Myocyte (in vitro differentiated cells): ENCODE results near the gene C2orf80. TPM values are rescaled to one million over a fixed set of nuclear protein-coding genes. Genes with fewer than 3 reads are reported as not detected.
A peak's percentile ranks its signal among the peaks of the same experiment; 100 is the strongest.
"Not testable (repeated sequence)": the region's sequence is repeated elsewhere in the genome, so short reads cannot be mapped to it uniquely, and the experiment has no call there.

ENCODE experiments used
- DNase-seq: peaks from one replicate; pipeline ENCODE4 v3.0.0-alpha.2; 2012; ENCODE audit warnings: low read depth
- polyA plus RNA-seq: library from polyadenylated mRNA; unstranded; fragments of >200 nt; gene quantifications from one replicate; pipeline ENCODE4 v1.2.1, GENCODE V29; 2012; ENCODE audit warnings: missing spikeins
- total RNA-seq: library from RNA; depleted of rRNA; stranded (reverse); fragments of >200 nt; gene quantifications from 2 replicates; pipeline ENCODE4 v1.2.3, GENCODE V29; 2014

C2orf80 gene
- total RNA-seq, result not detected in 2 replicates
- not detected for polyA plus RNA-seq

- no peak for DNase-seq
Observed at GRCh38 chr2:208189810-208190503, at the start of gene C2orf80. C2orf80 (minus strand) TSS chr2:208190030; CDS start chr2:208186986, 3,044 bp downstream.

- no peak for DNase-seq
Observed at GRCh38 chr2:208235860-208236259, 46.0 kb upstream of the C2orf80 start.

- DNase-seq, result no peak
Observed at GRCh38 chr2:208234786-208235185, 45.0 kb upstream of the C2orf80 start.

GRCh38 chr2:208228476-208228875 is 38.6 kb upstream of the C2orf80 start:
- no peak for DNase-seq

- no peak for DNase-seq
Observed at GRCh38 chr2:208227581-208228232, 37.9 kb upstream of the C2orf80 start.

DNA sequence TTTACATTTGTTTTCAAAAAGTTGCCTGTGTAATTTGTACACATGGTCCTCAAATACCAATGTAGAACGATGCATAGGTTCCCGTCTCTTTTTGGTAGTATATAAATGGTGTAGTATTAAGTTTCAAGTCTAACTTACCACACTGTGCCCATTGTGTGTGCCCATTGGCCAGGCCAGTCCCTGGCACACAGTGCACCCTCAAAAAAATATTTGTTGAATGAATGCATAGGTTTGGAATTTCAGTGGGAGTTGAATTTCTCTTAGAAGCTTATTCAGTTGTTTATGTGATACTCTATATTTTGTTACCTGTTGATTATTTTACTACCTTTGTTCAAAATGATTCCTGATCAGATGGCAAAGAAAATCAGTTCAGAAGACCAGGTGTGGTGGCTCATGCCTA is 35.0 kb upstream of the C2orf80 start:
- peak; percentile 3 for DNase-seq

DNA sequence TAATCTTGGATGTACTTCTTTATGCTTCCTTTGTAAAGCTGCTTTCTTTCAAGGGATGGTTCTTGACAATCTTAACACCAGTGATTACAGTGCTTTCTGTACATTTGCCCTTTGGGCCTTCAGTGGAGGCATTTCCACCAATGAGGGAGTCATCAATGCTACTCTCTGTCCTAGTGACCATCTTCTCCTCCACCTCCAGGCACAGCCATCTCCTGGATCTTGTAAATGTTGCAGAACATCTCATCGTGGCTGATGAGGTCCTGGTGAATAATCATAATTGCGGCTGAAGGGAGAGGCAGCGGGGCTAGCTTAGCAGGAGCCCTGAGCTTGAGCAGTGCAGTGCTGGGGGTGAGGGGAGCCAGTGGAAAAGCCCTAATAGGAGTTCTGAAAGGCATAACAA is 32.5 kb upstream of the C2orf80 start:
- DNase-seq, result peak; percentile 24

DNA sequence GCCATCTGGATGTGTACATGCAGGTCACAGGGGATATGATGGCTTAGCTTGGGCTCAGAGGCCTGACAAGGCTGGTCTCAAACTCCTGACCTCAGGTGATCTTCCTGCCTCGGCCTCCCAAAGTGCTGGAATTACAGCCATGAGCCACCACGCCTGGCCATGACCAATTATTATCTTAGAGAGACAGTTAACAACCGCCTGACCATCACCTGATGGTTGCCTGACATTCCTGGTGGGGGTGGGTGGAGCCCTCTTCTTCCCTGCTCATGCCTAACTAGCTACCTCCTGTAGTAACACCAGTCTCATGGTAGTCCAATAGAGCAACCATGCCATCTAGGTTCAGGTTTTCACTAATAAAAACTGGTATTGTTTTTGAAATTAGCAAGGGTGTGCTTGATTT is 32.0 kb upstream of the C2orf80 start:
- not testable (repeated sequence) for DNase-seq

DNA sequence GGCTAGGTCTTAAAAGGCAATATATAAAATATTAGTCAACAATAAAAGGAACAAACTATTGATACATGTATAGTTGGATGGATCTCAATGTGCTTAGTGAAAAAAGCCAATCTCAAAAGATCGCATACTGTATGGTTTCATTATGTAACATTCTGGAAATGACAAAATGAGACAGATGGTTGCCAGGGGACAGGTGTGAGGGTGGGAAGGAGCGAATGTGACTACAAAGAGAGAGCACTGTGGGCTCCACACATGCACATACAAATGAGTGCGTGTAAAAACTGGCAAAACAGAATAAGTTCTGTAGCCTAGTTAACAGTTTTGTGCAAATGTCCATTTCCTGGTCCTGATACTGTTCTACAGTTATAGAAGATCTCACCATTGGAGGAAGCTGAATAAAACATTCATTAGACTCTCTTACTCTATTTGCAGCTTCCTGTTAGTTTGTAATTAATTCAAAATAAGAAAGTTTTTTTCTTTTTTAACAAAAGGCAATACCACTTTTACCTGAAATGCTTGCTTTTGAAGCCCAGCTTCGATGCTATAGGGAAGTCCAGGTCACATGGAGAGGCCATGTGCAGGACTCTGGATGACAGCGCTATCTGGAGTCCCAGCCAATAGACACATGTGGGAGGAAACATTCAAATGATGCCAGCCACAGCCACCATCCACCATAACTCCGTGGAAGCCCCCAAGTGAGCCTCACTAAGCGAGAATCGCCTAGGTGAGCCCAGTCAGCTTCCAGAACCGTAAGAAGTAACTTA is 21.0 kb upstream of the C2orf80 start:
- peak; percentile 25 for DNase-seq

DNA sequence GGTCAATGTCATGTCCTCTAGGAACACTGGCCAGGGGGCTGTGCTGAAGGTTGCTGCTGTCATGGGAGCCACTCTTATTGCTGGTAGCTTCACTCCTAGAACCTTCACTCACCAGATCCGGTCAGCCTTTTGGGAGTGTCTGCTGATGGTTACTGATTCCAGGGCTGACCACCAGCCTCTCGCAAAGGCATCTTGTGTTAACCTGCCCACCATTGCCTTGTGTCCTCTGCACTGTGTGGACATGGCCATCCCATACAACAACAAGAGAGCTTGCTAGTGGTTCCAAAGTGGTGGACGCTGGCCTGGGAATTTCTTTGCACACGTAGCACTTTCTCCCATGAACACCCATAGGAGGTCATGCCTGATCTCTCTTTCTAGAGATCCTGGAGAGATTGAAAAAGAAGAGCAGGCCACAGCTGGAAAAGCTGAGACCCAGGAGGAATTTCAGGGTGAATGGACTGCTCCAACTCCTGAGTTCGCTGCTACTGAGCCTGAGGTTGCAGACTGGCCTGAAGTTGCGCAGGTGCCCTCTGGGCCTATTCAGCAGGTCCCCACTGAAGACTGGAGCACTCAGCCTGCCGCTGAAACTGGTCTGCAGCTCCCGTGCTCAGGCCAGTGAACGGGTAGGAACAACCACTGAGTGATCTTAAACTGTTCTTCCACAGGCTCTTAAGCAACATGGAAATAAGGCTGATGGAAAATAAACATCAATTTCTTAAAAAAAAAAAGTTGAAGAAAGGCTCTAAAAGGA is 18.7 kb upstream of the C2orf80 start:
- no peak for DNase-seq

DNA sequence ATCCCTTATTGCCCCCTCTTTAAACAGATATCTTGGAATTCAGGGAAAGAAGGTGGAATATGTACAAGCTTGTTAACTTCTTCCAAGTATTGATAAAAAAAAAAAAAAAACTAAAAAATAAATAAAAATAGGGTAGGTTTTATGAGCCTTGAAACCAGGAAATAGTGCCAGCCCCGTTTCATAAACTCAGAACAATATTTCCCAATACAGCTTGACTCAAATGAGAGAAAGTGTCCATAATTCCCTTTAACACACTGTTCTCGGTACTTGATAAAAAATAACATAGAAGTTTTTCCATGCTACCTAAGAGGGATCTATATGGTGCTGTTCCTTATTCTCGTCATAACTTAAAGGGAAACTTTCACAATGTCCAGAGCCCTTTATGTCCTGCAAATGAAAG is 17.9 kb upstream of the C2orf80 start:
- DNase-seq, result no peak

- DNase-seq, result no peak
Observed at GRCh38 chr2:208204166-208204565, 14.3 kb upstream of the C2orf80 start.

DNA sequence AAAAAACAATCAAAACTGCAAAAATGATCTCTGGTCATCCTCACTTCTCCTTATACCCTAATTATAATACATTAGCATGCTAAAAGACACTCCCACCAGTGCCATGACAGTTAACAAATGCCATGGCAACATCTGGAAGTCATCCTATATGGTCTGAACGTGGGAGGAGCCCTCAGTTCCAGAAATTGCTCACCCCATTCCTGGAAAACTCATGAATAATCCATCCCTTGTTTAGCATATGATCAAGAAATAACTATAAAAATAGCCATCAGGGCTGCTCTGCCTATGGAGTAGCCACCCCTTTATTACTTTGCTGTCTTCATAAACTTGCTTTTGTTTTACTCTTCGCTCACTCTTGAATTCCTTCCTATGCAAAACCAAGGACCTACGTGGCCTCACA is 5.7 kb upstream of the C2orf80 start:
- no peak for DNase-seq

DNA sequence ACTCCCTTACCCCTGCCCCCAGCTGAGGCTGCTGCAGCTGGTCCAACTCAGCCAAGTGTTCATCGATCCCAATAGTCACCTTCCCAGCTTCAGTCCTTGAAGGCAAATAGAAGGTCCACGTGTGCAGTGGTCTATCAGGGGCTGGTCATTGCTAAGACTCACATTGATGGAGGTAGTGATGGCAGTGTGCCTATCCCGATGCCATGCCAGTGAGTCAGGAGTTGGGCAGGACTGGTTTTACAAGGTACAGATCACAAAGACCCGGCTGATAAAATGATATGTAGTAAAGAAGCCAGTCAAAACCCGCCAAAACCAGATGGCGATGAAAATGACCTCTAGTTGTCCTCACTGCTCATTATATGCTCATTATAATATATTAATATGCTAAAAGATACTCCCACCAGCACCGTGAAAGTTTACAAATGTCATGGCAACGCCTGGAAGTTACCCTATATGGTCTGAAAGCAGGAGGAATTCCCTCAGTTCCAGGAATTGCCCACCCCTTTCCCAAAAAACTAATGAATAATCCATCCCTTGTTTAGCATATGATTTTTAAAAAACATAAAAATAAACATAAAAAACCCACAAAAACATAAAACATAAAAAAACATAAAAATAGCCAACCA is 2.9 kb upstream of the C2orf80 start:
- no peak for DNase-seq

DNA sequence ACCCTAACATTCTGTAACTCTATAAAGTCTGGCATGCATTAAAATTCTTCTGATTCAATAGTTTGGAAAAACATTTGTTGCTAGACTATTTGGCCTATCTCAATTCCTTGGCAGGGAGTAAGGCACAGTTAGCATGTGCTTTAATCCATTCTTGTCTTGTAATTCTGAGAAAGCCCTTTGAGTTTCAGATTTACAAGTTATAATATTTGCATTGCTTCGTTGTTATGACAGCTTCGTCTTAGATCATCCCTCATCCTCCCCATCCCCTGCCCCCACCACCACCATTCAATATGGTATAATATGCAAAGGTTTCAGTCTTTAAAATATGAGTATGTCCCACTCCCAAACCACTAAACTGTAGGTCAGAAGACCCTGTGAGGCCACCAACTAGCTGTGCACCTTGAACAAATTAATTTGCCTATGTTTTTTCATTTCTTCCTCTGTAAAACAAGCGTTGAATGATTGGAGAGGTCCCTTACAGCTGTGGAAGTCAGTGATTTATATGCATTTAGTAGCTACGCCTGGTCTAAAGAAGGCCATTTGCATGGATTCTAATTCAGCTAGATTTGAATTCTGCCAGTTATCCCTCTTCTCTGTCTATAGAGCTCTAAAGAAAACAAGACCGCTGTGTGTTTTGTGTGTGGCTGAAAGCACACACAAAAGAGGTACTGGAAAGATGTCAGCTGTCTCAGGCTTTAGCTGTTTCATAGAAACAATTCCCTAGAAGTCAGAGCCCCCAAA is 591 bp downstream of the C2orf80 start:
- no peak for DNase-seq

- DNase-seq, result no peak
Observed at GRCh38 chr2:208186893-208187292, 2.9 kb downstream of the C2orf80 start.

DNA sequence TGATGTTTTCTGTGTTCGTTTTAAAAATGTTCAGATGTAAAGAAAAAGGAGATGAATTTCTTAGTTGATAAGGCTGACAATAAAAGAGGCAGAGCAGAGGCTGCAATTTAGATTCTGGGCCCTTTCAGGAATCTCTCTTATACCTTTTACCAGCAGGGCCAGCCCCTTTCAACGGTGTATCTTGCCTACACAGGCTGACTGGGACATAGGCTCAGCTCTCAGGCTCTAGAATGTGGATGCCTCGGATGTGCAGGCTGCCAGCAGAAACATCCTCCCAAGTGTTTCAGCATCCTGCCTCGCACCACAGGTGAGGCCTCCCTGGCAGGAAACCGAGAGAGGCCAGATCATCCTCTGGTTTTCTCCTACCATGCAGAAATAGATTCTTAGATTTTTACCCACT is 3.4 kb downstream of the C2orf80 start:
- DNase-seq, result no peak

DNA sequence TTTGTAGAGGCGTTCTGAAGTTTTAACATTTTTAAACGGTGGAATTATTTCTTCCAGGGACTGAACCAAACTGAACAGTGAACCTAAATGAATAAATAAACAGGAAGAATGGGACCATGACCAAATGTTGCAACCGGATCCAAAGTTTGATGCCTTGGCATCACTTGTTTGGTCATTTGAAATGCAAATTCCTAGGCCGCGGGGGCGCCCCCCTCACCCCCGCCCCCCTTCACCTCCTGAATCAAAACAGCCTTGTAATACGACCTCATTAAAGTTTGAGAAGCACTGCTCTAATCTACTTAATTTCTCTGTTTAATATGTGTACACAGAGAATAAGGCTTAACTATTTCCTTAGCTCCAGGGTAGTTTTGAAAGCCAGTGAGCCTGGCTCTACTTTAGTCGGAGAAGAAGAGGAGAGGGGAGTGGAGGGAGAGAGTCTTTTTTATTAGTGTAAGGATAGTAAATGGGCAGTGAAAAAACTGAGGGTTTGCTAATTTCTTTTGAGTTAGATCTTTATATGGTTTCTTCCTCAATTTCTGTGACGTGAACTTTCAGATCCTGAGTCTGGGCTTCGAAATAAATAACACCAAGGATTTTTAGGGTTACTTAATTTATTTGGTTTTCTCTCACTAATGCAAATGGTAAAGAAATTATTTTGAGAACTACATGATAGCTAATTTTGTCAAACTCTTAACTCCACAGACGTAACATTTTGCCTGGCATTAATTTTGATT is 5.7 kb downstream of the C2orf80 start:
- no peak for DNase-seq

GRCh38 chr2:208183526-208183925 is 6.3 kb downstream of the C2orf80 start:
- DNase-seq, result no peak

DNA sequence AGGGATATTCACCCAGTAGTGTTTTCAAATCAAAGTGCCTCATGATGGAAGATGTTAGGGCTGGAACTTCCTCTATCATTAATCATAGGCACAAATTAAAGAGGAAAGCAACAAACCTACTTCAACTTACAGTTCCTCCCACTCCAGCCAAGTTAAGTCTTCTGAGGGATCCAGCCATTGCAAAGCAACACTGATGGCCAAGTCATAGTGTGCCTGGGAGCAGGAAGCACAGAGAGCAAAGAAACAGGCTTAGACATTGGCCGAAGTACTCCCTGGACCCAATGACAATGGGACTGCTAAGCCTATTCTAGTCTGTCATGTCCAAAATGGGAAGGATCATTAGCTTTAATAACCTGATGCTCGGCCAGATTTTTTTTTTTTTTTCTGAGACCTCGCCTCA is 7.0 kb downstream of the C2orf80 start:
- no peak for DNase-seq
